ENCODE measurements around the gene EPHA5.

DNA sequence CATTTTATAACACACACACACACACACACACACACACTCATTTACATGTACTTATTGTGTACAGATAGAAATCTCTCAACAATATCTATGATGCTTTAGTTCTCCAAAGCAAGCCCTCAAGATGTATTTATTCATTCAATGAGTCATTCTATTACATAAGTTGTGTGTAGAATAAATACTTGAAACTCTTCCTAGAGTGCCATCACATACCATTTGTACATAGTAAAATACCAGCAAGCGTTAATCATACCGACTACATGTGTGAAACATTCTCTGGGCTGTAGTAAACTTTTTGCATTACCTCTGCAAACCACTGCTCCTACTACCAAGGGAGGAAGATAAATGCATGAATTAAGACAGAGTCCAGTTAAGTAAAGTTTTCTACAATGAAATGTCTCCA lies 70.9 kb downstream of the EPHA5 start:
- TF ChIP-seq POLR2AphosphoS5 (IDR thresholded peaks at IDR 0.05) = no peak
- TF ChIP-seq, protein P1, sequence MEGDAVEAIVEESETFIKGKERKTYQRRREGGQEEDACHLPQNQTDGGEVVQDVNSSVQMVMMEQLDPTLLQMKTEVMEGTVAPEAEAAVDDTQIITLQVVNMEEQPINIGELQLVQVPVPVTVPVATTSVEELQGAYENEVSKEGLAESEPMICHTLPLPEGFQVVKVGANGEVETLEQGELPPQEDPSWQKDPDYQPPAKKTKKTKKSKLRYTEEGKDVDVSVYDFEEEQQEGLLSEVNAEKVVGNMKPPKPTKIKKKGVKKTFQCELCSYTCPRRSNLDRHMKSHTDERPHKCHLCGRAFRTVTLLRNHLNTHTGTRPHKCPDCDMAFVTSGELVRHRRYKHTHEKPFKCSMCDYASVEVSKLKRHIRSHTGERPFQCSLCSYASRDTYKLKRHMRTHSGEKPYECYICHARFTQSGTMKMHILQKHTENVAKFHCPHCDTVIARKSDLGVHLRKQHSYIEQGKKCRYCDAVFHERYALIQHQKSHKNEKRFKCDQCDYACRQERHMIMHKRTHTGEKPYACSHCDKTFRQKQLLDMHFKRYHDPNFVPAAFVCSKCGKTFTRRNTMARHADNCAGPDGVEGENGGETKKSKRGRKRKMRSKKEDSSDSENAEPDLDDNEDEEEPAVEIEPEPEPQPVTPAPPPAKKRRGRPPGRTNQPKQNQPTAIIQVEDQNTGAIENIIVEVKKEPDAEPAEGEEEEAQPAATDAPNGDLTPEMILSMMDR (IDR thresholded peaks at IDR 0.05) = no peak
